GM12872 (cell line): Measurements from ENCODE around the gene TRIM67.

Experiments used
- TF ChIP-seq, protein P1 (sequence below): IDR thresholded peaks from 3 replicates; pipeline ENCODE4 v1.5.1; 2011; ENCODE audit warnings: low read depth, mild to moderate bottlenecking, low read length, moderate library complexity; ENCODE audit not compliant: insufficient read depth

TRIM67 gene

DNA sequence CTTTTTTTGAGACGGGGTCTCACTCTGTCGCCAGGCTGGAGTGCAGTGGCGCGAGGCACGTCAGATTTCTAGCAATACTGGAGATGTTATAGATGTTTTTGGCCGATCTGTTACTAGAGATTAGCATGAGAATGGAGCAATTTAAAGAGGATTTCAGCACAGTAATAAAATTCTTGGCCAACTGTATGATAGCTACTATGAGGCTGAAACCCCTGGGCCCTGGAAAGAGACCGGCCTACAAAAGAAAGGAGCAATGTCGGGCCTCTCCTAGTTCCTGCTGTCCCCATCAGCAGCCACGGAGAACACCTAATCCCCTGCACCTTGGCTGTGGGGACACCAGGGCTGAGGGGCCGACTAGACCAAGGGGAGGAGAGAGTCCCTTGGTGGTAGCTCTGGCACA lies 69.7 kb downstream of the TRIM67 start:
- TF ChIP-seq, protein P1, sequence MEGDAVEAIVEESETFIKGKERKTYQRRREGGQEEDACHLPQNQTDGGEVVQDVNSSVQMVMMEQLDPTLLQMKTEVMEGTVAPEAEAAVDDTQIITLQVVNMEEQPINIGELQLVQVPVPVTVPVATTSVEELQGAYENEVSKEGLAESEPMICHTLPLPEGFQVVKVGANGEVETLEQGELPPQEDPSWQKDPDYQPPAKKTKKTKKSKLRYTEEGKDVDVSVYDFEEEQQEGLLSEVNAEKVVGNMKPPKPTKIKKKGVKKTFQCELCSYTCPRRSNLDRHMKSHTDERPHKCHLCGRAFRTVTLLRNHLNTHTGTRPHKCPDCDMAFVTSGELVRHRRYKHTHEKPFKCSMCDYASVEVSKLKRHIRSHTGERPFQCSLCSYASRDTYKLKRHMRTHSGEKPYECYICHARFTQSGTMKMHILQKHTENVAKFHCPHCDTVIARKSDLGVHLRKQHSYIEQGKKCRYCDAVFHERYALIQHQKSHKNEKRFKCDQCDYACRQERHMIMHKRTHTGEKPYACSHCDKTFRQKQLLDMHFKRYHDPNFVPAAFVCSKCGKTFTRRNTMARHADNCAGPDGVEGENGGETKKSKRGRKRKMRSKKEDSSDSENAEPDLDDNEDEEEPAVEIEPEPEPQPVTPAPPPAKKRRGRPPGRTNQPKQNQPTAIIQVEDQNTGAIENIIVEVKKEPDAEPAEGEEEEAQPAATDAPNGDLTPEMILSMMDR = no peak

DNA sequence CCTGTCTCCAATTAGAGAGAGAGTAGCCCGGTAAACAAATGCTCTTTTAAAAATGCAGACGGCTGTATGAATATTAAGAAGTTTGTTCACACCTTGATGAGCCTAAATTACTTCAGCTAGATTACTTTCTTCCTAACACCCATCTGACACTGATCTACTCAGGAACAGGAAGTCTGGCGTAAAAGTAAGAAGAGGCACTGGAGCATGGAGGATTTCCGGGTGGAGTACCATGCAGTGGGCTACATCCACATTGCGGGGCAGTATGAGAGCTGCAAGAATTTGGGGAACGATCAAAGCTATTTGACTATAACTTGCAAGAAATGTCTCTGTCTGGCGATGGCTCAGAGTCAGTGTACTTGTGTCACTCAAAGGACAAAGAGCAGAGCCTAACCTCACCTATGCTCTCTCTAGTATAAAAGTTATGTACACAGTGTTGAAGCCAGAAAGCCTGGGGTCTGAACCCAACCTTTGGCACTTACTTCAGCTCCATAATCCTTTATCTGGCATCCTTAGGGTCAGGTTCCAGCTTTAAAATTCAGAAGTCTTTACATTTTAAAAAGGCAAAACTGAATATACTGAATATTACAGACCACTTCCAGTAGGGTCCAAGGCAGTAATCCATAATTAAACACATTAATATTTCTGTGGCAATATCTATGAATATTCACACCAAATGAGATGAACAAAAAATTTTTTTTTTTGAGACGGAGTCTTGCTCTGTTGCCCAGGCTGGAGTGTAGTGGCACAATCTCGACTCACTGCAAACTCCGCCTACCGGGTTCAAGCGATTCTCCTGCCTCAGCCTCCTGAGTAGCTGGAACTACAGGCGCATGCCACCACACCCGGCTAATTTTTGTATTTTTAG lies 71.2 kb downstream of the TRIM67 start:
- TF ChIP-seq, protein P1 = no peak

DNA sequence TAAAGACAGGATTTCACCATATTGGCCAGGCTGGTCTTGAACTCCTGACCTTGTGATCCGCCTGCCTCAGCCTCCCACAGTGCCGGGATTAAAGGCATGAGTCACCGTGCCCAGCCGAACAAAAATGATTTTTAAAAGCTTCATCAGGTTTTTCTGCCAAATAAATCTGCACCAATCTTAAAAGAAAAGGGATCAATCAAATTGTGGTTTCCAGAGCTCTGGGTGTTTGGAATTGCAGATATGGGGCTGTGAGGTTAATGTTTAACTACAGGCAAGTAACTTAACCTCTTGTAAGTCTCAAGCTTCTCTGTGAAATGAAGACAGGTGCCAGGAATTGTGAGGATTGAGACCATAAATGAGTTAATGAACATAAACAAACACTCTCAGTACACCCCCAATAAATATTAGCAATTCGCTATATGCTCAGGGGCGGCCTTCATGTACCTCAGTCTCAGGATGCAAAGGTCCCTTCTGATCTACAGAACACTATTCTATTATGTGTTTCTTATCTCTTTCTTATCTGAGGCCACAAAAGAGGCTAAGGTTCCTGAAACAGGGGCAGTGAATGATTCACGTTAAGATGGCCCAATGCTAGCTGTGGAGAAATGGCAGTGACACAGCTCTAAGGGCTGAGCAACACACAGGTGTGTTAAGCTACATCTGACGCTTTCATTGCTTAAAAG lies 72.0 kb downstream of the TRIM67 start:
- TF ChIP-seq, protein P1 = no peak

DNA sequence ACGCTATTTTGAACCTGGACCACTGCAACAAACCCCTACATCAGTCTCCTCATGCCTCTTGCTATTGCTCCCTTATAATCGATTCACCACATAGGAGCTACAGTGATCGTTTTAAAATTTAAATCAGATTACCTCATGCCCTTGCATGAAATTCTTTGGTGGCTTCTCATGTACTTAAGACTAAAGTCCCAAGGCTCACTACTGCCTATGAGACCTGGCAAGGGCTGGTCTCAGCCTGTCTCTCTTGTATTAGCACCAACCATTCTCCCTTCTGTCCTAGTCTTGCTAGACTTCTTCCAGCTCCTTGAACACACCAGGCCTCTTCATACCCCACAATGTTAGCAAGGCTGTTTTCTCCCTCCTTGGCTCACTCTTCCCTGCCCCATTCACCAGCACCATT lies 72.6 kb downstream of the TRIM67 start:
- TF ChIP-seq, protein P1 = no peak

- TF ChIP-seq, protein P1 = no peak
Observed at GRCh38 chr1:231235526-231236207, 73.8 kb downstream of the TRIM67 start.

- TF ChIP-seq, protein P1 = no peak
Observed at GRCh38 chr1:231236208-231236591, 74.3 kb downstream of the TRIM67 start.

DNA sequence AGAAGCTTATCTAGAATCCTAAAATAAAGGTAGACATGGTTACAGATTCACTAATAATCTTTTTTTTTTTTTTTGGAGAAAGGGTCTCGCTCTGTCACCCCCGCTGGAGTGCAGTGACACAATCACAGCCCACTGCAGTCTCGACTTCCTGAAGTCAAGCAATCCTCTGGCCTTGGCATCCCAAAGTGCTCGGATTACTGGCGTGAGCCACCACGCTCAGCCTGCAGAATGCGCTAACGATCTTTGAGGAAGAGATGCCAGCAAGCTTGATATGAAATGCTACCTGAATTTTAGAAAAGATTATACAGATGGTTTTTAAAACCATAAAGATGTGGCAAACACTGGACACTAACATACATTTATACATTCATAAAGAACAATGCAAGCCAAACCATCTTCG lies 75.1 kb downstream of the TRIM67 start:
- TF ChIP-seq, protein P1 = no peak
